HepG2 (cell line): ENCODE data around the gene PLXNA3. TPM values are rescaled to one million over a fixed set of nuclear protein-coding genes. Genes with fewer than 3 reads are reported as not detected.

Experiments
- ATAC-seq: fragments of 200-7000 bp; cut with Tn5 transposase; 3 replicates; pipeline ENCODE4 v1.9.1; 2020; ENCODE audit warnings: mild to moderate bottlenecking, moderate library complexity
- BruUV-seq: library from RNA; stranded (reverse); fragments of 400-500 nt; replicated peaks from 2 replicates; lab custom pipeline; 2021; lab: Mats Ljungman, UMichigan
- CTCF ChIA-PET: fragments of 300-600 bp; formaldehyde crosslinking; extraction: SDS; loops from one replicate; lab custom pipeline; 2021; ENCODE audit warnings: low total read pairs, inconsistent platforms, low intra/inter-chr PET ratio; lab: Yijun Ruan, JAX
- POLR2A ChIA-PET: fragments of 350-600 bp; sonication (Branson Sonifier 250); formaldehyde crosslinking; loops from one replicate; lab custom pipeline; 2020; ENCODE audit warnings: antibody characterized with exemption, inconsistent platforms; lab: Yijun Ruan, JAX
- DNase-seq: peaks from one replicate; pipeline ENCODE4 v3.0.0-alpha.2; 2015; ENCODE audit warnings: low spot score
- FAIRE-seq: peaks from 3 replicates; lab custom pipeline; 2011; peaks lifted over from hg19 to GRCh38; lab: Jason Lieb, UNC
- H2AFZ ChIP-seq: one replicate; pipeline ENCODE4 v1.6.1; 2011; ENCODE audit warnings: low read length, inconsistent platforms
- H3K27ac ChIP-seq: fragments of 300-600 bp; 3 replicates; pipeline ENCODE4 v1.8.0; 2011; ENCODE audit warnings: mixed run types, mild to moderate bottlenecking, mixed read lengths, low read length, inconsistent platforms; ENCODE audit not compliant: insufficient read depth; ENCODE audit errors: extremely low read length
- H3K27me3 ChIP-seq, 2 experiments: fragments of 200-600 bp in 1 of 2; 2 replicates in 1 of 2; 3 replicates in 1 of 2; pipeline versions ENCODE4 v1.6.0 to v1.8.0; 2011; ENCODE audit warnings: low read length in 2 of 2, mild to moderate bottlenecking in 2 of 2, moderate library complexity in 2 of 2, inconsistent platforms in 1 of 2; ENCODE audit not compliant: insufficient read depth in 2 of 2, control insufficient read depth in 1 of 2
- H3K36me3 ChIP-seq, 2 experiments: fragments of 200-600 bp in 1 of 2; replicated peaks in 1 of 2; 2 replicates in 1 of 2; 3 replicates in 1 of 2; pipeline versions ENCODE4 v1.5.1 to v1.8.0; 2011; ENCODE audit warnings: low read length in 2 of 2, inconsistent platforms in 1 of 2; ENCODE audit not compliant: insufficient read depth in 2 of 2, control insufficient read depth in 1 of 2
- H3K4me1 ChIP-seq: 2 replicates; pipeline ENCODE4 v1.5.1; 2012; ENCODE audit warnings: low read length, inconsistent platforms; ENCODE audit not compliant: insufficient read depth
- H3K4me2 ChIP-seq: 2 replicates; pipeline ENCODE4 v1.6.0; 2011; ENCODE audit warnings: low read depth, low read length, inconsistent platforms
- H3K4me3 ChIP-seq, 3 experiments: fragments of 200-600 bp in 1 of 3; sonication (generic), shearing (Covaris generic) in 1 of 3; replicated peaks in 1 of 3; 2 replicates each; pipeline ENCODE4 v1.5.1; 2011 to 2016; ENCODE audit warnings: low read length in 3 of 3, inconsistent platforms in 2 of 3, low read depth in 2 of 3, mild to moderate bottlenecking in 2 of 3, control low read depth in 1 of 3, mixed read lengths in 1 of 3; ENCODE audit not compliant: insufficient read depth in 1 of 3
- H3K79me2 ChIP-seq: one replicate; pipeline ENCODE4 v1.6.1; 2011; ENCODE audit warnings: low read length, inconsistent platforms; ENCODE audit not compliant: insufficient read depth
- H3K9ac ChIP-seq: 2 replicates; pipeline ENCODE4 v1.6.0; 2011; ENCODE audit warnings: mild to moderate bottlenecking, low read depth, low read length, inconsistent platforms; ENCODE audit not compliant: insufficient read depth
- H3K9me3 ChIP-seq: 2 replicates; pipeline ENCODE4 v1.5.1; 2012; ENCODE audit warnings: mild to moderate bottlenecking, low read length
- H4K20me1 ChIP-seq: 2 replicates; pipeline ENCODE4 v1.6.0; 2011; ENCODE audit warnings: inconsistent platforms, mild to moderate bottlenecking, low read length, moderate library complexity; ENCODE audit not compliant: insufficient read depth
- ARNT2 ChIP-seq: sonication (generic); formaldehyde crosslinking; IDR thresholded peaks from 2 replicates; pipeline ENCODE4 v1.8.0; 2022; ENCODE audit warnings: mild to moderate bottlenecking, low read depth, missing genetic modification reagents, moderate library complexity
- ASH2L ChIP-seq: fragments of 300-600, 200-600 bp; sonication (generic); IDR thresholded peaks from 2 replicates; pipeline ENCODE4 v1.7.0; 2017; ENCODE audit warnings: low read depth, mild to moderate bottlenecking, moderate library complexity, mixed read lengths, low read length; ENCODE audit not compliant: insufficient read length
- GATAD2A ChIP-seq: IDR thresholded peaks from 2 replicates; pipeline ENCODE4 v1.6.1; 2016
- HNF4A ChIP-seq: sonication (generic); formaldehyde crosslinking; IDR thresholded peaks from 2 replicates; pipeline ENCODE4 v1.4.0; 2020; ENCODE audit warnings: missing genetic modification reagents
- MIER3 ChIP-seq: IDR thresholded peaks from 2 replicates; pipeline ENCODE4 v1.6.1; 2016; ENCODE audit warnings: missing compliant biosample characterization, borderline replicate concordance
- NR2F2 ChIP-seq: IDR thresholded peaks from 2 replicates; pipeline ENCODE4 v1.6.1; 2012; ENCODE audit warnings: low read depth, inconsistent platforms, borderline replicate concordance
- TAF15 ChIP-seq: fragments of 200-400 bp; formaldehyde crosslinking; IDR thresholded peaks from one replicate; pipeline ENCODE4 v1.6.1; 2018; ENCODE audit warnings: mild to moderate bottlenecking, low read depth, low read length; ENCODE audit not compliant: poor library complexity, severe bottlenecking
- TBX2 ChIP-seq: sonication (generic); formaldehyde crosslinking; IDR thresholded peaks from 2 replicates; pipeline ENCODE4 v1.5.0; 2020; ENCODE audit warnings: missing genetic modification reagents, mild to moderate bottlenecking, borderline replicate concordance
- YEATS2 ChIP-seq: sonication (generic); formaldehyde crosslinking; IDR thresholded peaks from 2 replicates; pipeline ENCODE4 v1.4.0; 2020; ENCODE audit warnings: missing genetic modification reagents, borderline replicate concordance
- ZFP36L1 ChIP-seq: sonication (generic); formaldehyde crosslinking; IDR thresholded peaks from 2 replicates; pipeline ENCODE4 v1.8.0; 2022; ENCODE audit warnings: mild to moderate bottlenecking, missing genetic modification reagents, moderate library complexity
- ZFP62 ChIP-seq: sonication (generic); formaldehyde crosslinking; IDR thresholded peaks from 2 replicates; pipeline ENCODE4 v1.4.0; 2020; ENCODE audit warnings: missing genetic modification reagents
- ZMYM3 ChIP-seq: sonication (generic); formaldehyde crosslinking; IDR thresholded peaks from 2 replicates; pipeline ENCODE4 v1.5.1; 2020; ENCODE audit warnings: mild to moderate bottlenecking, missing genetic modification reagents
- ZNF550 ChIP-seq: sonication (generic); formaldehyde crosslinking; IDR thresholded peaks from 2 replicates; pipeline ENCODE4 v1.4.0; 2020; ENCODE audit warnings: mild to moderate bottlenecking, missing genetic modification reagents, borderline replicate concordance
- ZSCAN30 ChIP-seq: sonication (generic); formaldehyde crosslinking; IDR thresholded peaks from 2 replicates; pipeline ENCODE4 v1.5.0; 2020; ENCODE audit warnings: mild to moderate bottlenecking, missing genetic modification reagents
- WGBS: methylation state at CpG from one replicate; pipeline ENCODE4 v1.1.6; 2017; ENCODE audit warnings: low lambda C conversion rate; 5-methylcytosine and 5-hydroxymethylcytosine counted together
- in situ Hi-C: cut with HindIII; loops from 2 replicates; pipeline ENCODE4 v1.10.0; 2017; ENCODE audit warnings: low pct_unique_long_range_greater_than_20kb; ENCODE audit not compliant: extremely low pct_ligation_motif_present
- intact Hi-C: fragments of 100-400 bp; cut with micrococcal nuclease; formaldehyde crosslinking; loops from one replicate; pipeline ENCODE4 v1.10.0; 2022; ENCODE audit not compliant: unreplicated experiment
- polyA plus RNA-seq, 8 experiments: library from polyadenylated mRNA; depleted of rRNA in 3 of 8; stranded (reverse) in 7 of 8; unstranded in 1 of 8; fragments of >200 nt; fragmentation: Illumina TruSeq in 4 of 8; extraction: Trizol in 4 of 8; gene quantifications; 2 replicates each; pipeline versions ENCODE4 v1.2.1 to v1.2.3, GENCODE V29; 2011 to 2016; ENCODE audit warnings: low read depth in 4 of 8, missing spikeins in 1 of 8, mixed read lengths in 1 of 8; ENCODE audit not compliant: insufficient read depth in 1 of 8
- total RNA-seq, 5 experiments: library from RNA; depleted of rRNA; stranded (reverse); fragments of >200 nt; fragmentation: Illumina TruSeq; extraction: Trizol; gene quantifications; 2 replicates each; pipeline ENCODE4 v1.2.3, GENCODE V29; 2016; ENCODE audit warnings: low read depth in 1 of 5
- TF ChIP-seq, protein P1 (sequence below): sonication (generic); formaldehyde crosslinking; IDR thresholded peaks from 2 replicates; pipeline ENCODE4 v1.4.0; 2020; ENCODE audit warnings: mild to moderate bottlenecking, missing genetic modification reagents
- TF ChIP-seq, protein P2 (sequence below): sonication (generic); formaldehyde crosslinking; IDR thresholded peaks from 2 replicates; pipeline ENCODE4 v1.8.1; 2023; ENCODE audit warnings: mild to moderate bottlenecking, missing genetic modification reagents, borderline replicate concordance
- TF ChIP-seq, protein P3 (sequence below): sonication (generic); formaldehyde crosslinking; IDR thresholded peaks from 2 replicates; pipeline ENCODE4 v1.4.0; 2020; ENCODE audit warnings: mild to moderate bottlenecking, missing genetic modification reagents
- TF ChIP-seq, protein P4 (sequence below): sonication (generic); formaldehyde crosslinking; IDR thresholded peaks from 2 replicates; pipeline ENCODE4 v1.4.0; 2020; ENCODE audit warnings: missing genetic modification reagents, mild to moderate bottlenecking, borderline replicate concordance
- TF ChIP-seq, protein P5 (sequence below): sonication (generic); formaldehyde crosslinking; IDR thresholded peaks from 2 replicates; pipeline ENCODE4 v1.8.1; 2023; ENCODE audit warnings: mild to moderate bottlenecking, inconsistent platforms, moderate library complexity, missing genetic modification reagents, borderline replicate concordance

The PLXNA3 gene
- total and polyA plus RNA-seq, 2 of the 13 experiments (the other 11 are each of a cell fraction or from before 2014, with no cell fraction given) = 5.8 to 20.6 TPM

DNA sequence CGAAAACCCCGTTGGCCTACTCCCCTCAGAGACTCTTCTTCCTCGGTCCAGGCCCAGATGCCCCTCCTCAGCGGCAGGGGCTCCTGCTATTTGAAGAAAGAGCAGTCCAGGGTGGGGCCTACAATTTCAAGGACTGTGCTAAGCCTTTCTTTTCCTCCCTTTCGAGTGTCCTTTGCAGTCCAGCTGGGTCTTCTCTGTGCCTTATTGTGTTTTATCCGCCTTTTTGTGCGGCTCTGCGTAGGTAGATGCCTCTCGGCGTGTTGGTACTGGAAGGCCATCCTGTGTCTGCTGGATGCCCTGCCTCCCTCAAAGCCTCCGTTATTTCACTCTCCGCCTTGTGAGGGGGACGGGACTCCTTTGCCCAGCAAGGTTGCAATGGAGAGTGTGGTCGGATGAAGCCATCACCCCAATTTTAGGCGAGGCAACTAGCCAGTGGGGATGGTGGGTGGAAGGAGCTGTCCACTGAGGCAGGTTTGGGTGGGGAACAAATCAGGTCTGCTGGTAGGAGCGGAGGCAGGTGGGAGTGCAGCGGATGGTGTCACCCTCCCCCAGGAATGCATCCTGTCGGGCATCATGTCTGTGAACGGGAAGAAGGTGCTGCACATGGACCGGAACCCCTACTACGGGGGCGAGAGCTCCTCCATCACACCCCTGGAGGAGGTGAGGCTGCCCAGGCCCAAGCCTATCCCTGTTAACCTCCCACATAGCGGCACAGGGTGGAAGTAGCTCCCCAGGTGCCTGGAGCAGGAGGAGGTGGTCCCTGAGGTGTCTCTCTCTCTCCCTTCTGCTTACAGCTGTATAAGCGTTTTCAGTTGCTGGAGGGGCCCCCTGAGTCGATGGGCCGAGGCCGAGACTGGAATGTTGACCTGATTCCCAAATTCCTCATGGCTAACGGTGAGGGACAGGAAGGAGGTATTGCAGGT lies 19.8 kb upstream of the PLXNA3 start:
- no peak for DNase-seq
- H4K20me1 ChIP-seq = no peaks in the 10 kb centered on the region
- POLR2A ChIA-PET = no interaction called here
- peak overlapping the region; percentile 74 for H3K4me2 ChIP-seq
- H3K9ac ChIP-seq = peak overlapping the region; percentile 60
- 78% methylated on average over 20 of the region's 28 CpGs for WGBS
- no peak overlapping the region for H2AFZ ChIP-seq
- H3K4me1 ChIP-seq = peaks cover 8% of the 10 kb centered on the region
- peaks cover 0 to 2% of the 10 kb centered on the region in 2 experiments; a peak in 3 of 5 replicates for H3K36me3 ChIP-seq
- no peak overlapping the region for H3K27ac ChIP-seq
- H3K79me2 ChIP-seq = peaks cover 14% of the 10 kb centered on the region
- ATAC-seq = no peak
- CTCF ChIA-PET = no interaction called here
- no peak for TF ChIP-seq ASH2L
- TF ChIP-seq, protein P1, sequence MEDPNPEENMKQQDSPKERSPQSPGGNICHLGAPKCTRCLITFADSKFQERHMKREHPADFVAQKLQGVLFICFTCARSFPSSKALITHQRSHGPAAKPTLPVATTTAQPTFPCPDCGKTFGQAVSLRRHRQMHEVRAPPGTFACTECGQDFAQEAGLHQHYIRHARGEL (CRISPR knock-in tag) = no peak
- TF ChIP-seq, protein P2, sequence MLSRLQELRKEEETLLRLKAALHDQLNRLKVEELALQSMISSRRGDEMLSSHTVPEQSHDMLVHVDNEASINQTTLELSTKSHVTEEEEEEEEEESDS (CRISPR knock-in tag) = no peak
- TF ChIP-seq ZSCAN30 (CRISPR knock-in tag) = no peak
- no peak for TF ChIP-seq YEATS2 (CRISPR knock-in tag)
- TF ChIP-seq ARNT2 (CRISPR knock-in tag) = no peak
- TF ChIP-seq, protein P3, sequence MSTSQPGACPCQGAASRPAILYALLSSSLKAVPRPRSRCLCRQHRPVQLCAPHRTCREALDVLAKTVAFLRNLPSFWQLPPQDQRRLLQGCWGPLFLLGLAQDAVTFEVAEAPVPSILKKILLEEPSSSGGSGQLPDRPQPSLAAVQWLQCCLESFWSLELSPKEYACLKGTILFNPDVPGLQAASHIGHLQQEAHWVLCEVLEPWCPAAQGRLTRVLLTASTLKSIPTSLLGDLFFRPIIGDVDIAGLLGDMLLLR (CRISPR knock-in tag) = no peak
- TF ChIP-seq GATAD2A = no peak
- TF ChIP-seq, protein P4, sequence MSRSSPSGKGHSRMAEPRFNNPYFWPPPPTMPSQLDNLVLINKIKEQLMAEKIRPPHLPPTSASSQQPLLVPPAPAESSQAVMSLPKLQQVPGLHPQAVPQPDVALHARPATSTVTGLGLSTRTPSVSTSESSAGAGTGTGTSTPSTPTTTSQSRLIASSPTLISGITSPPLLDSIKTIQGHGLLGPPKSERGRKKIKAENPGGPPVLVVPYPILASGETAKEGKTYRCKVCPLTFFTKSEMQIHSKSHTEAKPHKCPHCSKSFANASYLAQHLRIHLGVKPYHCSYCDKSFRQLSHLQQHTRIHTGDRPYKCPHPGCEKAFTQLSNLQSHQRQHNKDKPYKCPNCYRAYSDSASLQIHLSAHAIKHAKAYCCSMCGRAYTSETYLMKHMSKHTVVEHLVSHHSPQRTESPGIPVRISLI (CRISPR knock-in tag) = no peak
- TF ChIP-seq ZFP36L1 (CRISPR knock-in tag) = no peak
- TF ChIP-seq HNF4A (CRISPR knock-in tag) = no peak
- no peak for TF ChIP-seq ZFP62 (CRISPR knock-in tag)
- TF ChIP-seq TAF15 = no peak
- TF ChIP-seq NR2F2 = no peak
- TF ChIP-seq, protein P5, sequence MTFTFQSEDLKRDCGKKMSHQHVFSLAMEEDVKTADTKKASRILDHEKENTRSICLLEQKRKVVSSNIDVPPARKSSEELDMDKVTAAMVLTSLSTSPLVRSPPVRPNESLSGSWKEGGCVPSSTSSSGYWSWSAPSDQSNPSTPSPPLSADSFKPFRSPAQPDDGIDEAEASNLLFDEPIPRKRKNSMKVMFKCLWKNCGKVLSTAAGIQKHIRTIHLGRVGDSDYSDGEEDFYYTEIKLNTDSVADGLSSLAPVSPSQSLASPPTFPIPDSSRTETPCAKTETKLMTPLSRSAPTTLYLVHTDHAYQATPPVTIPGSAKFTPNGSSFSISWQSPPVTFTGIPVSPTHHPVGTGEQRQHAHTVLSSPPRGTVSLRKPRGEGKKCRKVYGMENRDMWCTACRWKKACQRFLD (CRISPR knock-in tag) = no peak
- TF ChIP-seq TBX2 = no peak
- no peak for TF ChIP-seq MIER3 (CRISPR knock-in tag)
- TF ChIP-seq ZMYM3 = no peak
- TF ChIP-seq ZNF550 (CRISPR knock-in tag) = no peak
- in situ Hi-C loops = no loop called here
- no peak for FAIRE-seq
- H3K27me3 ChIP-seq = no peaks in the 10 kb centered on the region
- no TSS peak for BruUV-seq
- H3K9me3 ChIP-seq = no peaks in the 10 kb centered on the region
- intact Hi-C loops = no loop called here
- peak overlapping the region; percentile 54 to 87 (median 72); a peak in 5 of 6 replicates for H3K4me3 ChIP-seq
